IPS-NIHi7 (cell line): ENCODE results near the gene TMEM131.

Source experiments
- DNase-seq: peaks from one replicate; pipeline ENCODE4 v3.0.0; 2012; ENCODE audit warnings: mixed read lengths; ENCODE audit errors: extremely low spot score

Gene TMEM131

DNA sequence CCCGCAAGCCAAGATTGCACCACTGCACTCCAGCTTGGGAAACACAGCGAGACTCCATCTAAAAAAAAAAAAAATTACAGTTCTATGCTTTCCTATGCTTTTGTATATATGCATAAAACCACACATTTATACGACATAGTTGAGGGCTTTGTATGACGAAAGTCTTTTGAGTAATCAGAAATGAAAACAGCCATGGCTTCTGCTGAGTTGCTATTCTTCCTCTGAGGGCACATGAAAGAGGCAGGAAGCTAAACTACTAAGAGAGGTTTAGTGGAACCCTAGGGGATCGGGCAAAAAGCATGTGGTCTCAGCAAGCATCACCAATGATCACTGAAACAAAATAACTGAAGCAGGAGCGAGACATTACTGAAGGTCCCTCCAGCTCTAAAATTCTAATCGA lies 182.8 kb downstream of the TMEM131 start:
- no peak for DNase-seq

DNA sequence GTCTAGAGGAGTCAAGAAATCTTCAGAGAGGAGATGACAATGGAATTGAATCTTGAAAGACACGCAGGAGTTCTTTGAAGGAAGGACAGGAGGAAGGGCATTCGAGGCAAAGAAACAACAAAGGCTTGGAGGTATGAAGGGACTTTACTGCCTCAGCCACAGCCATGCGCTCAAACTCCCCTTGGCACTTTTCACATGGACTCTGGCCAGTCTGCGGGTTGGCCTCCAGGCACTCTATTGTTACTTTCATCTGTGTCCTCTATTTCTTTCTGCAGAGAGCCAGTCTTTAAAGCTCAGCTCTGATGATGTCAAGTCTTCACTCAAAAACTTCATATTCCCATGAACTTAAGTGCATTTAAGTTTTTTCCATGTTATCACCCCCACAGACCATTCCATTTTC lies 186.9 kb downstream of the TMEM131 start:
- DNase-seq = no peak

DNA sequence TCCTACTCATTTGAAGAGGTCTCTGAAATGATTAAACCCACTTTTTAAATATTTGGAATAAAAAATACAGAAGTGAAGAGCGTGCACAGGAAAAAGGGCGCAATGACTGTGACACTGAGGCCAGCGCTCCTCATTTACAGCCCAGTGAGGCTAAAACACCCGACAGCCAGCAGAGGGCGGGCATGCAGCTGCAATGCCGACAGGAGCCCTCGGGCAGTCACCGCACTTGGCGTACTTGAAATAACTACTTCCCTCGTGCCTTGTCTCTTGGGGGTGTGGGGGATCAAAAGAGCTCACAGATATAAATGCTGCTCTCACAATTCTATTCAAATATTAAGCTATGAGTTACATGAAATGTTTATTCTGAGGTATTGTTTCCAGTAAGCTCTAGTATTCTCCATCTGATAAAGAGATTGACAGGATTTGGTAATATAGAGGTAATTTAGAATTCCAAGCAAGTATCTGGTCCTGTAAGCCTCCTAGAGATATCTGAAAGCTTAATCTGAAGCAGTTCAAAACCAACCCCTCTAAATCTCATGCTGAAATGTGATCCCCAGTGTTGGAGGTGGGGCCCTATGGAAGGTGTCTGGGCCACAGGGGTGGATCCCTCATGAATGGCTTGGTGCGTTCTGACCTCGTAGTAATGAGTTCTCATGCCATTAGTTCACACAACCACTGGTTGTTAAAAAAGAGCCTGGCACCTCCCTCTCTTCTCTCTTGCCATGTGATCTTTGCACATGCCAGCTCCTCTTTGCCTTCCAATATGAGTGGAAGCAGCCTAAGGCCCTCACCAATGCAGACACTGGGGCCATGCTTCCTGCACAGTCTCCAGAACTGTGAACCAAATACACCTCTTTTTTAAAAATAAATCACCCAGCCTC lies 188.8 kb downstream of the TMEM131 start:
- DNase-seq = peak; percentile 86

DNA sequence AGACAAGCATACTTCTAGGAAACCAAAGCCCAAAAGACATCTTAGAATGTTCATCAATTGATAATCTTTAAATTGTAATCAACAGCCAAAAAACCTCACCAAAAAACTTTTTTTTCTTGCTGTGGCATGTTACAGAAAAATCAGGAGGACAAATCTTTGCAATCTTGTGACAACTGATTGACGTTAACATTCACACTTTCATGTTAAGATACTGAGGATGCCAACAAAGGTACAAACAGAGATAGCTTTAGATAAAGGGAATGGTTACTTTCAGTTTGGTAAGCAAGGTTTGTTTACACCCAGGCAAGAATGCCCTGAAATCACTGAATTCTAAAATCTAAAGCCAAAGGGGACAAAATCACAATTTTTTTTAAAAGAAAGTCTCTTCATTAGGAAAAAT lies 190.0 kb downstream of the TMEM131 start:
- no peak for DNase-seq

DNA sequence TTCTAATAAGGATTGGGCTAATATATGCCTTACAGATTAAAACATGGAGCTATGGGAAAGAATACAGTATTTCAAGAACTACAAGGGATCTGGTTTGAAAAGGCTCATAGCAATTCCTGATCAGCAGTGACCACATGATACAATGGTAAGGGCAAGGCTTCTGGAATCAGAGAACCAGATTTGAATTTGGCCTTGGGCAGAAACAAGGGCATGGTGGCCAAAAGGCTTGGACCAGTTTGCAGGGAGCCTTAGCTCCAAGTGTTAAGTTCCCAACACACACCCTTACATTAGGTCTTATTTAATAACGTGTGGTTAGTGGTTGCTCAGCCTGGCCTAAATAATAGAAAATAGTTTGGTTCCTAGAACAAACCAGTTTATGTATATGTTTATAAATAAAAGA lies 194.7 kb downstream of the TMEM131 start:
- no peak for DNase-seq

DNA sequence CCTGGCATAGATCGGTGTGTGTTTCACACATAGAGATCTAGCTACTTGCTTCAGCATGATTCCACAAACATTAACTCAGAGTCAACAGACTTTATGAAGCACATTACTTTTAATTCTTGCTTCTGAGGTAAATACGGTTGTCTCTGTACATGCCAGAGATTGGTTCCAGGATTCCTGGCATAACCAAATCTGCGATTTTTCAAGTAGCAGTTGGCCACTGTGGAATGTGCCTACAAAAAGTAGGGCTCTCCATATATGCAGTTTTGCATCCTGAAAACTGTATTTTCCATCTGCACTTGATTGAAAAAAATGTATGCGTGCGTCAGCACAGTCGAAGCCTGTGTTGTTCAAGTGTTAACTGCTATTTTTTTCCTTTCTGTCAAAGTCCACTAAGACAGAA lies 197.3 kb downstream of the TMEM131 start:
- no peak for DNase-seq

DNA sequence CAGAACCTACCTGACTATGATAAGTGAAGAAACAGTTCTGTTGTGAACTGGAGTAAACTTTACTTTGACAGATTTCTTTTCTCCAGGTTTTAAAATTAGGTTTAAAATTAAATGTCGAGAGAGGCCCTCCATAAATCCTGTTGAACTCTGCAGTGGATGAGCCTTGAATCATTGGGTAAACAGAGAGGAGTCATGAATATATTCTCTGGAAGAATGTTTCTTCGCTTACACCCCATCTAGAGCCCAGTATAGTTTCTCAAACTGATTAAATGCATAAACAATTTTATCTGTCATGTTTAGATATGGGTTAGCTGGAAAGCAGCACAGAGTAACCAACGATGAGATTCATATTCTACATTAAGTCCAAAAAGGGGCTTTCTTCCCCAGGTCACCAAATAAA lies 198.4 kb downstream of the TMEM131 start:
- no peak for DNase-seq

DNA sequence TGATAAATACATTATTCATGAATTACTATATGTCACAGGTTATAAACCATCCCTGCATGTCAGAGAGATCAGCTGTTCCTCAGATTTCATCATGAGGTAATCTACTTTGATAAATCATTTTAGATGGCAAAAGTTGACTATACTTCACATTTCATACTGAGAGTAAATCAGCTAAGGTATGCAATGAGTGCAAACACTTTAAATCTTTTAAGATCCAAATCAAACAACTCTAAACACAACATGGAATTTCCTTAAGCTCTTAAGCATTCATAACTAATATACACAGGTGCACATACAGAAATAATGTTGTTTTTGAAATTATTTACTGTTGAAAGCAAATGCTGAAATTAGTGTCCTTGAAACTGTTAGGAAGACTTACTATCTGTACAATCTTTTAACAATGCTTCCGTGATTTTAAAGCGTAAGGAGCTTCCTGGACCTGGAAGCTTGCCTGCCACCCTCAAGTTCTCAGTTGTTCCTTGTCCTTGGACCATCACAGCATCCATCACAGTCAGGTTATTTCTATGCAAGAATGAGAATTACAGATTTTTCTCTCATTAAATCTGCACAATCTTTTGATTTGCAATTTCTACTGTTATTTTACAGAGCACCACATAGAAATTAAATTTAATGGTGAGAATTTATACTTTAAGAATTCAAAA lies 199.2 kb downstream of the TMEM131 start:
- DNase-seq = no peak

DNA sequence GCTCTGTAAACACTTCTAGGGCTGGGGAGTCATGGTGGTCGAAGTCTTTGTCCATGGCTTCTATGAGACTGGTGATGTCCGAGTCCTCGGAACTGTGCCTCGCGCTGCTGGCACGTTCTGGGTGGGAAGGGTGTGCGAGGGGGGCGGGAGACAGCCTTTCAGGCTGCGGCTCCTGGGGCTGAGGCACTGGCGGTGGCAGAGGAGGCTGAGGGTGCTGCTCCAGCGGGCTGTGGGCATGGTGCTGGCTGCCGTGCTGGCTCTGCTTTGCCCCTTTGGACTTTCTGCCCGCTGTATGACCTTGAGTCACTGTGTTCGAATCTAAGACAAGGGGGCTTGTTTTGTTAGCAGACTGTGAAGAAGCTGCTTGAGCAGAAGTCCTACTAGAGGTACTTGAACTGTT lies 203.3 kb downstream of the TMEM131 start:
- DNase-seq = no peak

DNA sequence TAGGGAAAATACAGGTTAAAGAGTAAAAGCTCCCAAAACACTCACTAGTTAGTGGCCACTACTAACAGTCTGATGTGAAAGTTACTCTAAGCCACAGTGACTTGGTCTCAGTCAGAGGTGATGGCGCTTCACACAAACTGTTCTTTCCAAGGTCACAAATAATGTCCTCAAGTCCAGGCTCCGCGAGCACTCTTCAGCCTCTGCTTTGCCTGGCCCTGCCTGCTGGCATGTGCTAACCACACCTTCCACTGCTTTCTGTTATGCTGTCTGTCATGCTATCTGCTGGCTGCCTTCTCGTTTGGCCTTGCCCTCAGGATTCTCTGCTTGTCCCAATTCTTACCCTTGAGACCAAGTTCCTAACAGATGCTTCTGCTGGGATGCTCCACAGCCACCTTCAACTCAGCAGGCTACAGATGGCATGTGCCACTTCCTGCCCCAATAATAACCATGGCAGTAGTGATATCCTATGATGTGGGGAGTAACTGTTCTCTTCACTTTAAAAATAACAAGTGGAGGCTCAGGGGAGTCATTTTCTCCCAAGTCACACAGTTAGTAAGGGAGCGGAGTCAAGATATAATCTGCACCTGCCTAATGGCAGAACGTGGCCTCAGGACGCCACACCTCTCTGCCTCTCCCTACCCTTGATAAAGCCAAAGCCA lies 206.6 kb downstream of the TMEM131 start:
- DNase-seq = no peak

DNA sequence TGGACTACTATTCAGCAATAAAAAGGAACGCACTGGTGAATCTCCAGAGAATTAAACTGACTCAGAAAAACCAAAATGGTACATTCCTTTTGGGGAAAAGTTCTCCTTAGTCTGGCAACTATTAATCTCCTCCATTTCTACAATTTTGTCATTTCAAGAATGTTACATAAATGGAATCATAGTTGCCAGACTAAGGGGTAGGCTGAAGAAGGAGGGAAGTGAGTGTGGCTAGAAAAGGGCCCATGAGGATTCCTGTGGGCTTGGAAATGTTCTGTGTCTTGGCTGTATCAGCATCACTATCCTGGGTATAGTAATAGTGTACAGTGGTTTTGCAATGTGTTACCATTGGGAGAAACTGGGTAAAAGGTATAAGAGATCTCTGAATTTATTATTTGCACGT lies 209.9 kb downstream of the TMEM131 start:
- no peak for DNase-seq

DNA sequence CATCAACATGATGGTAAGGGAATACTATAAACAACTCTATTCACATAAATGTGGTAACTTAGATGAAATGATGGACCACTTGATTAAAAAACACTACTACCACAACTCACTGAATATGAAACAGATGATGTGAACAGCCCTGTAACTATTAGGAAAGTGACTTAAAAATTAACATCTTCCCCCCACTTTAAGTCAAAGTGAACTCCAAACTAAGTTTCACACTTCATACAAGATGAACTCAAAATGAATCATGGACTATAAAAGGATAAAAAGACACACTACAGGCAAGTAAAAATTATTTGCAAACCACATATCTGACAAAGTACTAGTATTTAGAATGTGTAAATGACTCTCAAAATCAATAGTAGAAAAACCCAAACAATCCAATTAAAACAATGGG lies 210.8 kb downstream of the TMEM131 start:
- no peak for DNase-seq

DNA sequence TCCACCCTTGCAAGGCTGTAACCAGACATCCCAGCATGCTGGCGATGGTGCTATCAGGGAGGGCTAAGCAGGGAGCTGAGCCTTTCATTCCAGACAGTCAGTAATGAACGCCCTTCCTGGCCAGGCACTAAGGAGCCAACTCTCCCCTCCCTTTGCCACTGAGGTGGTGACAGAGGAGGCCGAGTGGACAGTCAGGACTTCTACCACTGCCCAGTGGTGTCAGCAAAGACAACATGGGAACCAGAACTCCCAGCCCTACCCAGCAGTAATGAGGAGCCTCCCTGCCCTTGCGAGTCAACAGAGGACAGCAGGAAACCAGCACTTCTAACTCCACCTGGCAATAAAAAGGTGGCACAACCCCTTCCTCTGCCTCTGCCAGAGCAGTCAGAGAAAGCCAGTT lies 213.8 kb downstream of the TMEM131 start:
- peak; percentile 13 for DNase-seq

DNA sequence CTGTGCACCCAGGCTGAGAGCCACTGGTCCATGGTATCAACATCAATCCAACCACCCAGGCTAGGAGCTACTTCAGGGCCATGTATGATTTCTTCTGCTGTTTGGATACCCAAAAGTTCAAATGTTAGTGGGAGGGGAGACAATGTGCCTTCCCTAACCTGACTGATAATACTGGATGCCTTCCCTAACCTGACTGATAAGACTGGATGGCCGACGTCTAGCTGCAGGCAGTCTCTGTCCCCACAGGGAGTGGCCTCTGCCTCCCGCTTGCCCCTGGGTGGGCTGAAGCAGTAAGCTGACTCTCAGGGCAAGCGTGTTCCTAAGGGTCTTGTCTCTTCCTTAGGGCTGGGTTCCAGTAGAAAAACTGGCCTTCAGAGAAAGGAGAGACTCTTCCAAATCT lies 216.6 kb downstream of the TMEM131 start:
- peak; percentile 11 for DNase-seq

DNA sequence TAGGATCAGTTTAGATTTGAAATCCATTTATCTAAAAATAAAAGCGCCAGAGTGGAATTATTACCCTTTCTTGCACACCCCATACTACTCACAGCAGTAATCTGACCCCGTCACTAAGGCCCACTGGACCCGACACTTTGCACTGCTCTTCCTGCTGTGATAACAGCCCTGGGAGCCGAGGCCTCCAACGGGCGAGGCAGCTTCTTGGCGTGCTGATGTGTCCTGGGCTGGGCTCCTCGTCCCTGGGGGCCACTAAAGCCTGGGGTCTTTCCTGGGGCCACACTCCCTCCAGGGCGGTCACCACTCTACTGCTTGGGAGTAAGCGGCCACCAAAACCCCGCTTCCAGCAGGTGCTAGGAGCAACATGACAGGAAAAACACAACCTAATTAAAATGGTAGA lies 220.7 kb downstream of the TMEM131 start:
- no peak for DNase-seq

DNA sequence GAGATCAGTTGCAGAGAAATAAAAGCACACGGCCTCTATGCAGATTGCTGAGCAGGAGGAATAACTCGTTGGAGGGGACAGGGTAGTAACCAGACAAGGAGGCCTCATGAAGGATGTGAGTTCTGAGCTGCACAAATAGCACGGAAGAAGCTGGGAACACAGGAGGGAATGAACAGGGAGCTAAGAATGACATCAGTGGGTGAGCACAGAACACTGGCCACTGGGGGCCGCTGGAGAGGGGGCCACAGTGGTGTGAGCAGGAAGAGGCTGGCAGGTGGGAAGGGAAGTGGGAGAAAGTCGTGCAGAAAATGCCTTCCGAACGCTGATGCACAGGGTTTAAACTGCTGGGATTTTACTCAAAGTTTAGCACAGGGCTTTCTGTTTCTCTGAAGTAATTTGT lies 221.3 kb downstream of the TMEM131 start:
- no peak for DNase-seq

DNA sequence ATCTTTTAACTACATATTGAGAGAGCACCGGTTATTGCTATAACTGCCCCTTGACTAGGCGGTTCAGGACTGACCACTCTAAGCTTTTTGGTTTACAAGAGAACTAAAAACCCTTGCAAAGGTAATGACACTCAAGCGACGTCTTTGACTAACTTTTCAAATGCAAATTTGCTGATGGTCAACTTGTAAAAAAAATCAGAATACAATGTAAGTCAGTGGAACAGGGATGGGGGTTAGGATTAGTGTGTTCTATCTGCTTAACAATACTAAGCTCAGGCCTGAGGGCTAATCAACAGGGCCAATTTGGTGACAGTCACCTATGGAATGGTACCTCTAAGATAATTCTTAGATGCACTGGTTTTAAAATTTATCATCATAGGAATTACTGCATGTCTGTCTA lies 225.3 kb downstream of the TMEM131 start:
- no peak for DNase-seq

DNA sequence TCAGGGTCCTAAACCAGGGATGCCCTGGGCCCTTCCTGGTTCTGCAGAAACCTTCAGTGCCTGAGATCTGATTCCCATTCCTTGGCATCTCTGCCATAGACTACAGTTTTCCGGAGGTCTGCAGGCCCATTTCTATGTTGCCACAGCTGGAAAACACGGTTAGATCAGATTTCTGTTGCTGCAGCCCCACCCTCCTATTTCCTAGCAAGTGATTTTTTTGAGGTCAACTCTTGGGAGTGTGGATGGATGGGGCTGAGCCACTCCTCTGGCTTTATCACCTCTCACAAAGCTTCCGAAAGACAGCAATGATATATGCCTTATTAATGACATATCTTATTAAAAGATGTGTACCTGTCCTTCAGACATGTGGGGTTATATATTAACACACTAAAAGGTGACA lies 226.0 kb downstream of the TMEM131 start:
- no peak for DNase-seq

DNA sequence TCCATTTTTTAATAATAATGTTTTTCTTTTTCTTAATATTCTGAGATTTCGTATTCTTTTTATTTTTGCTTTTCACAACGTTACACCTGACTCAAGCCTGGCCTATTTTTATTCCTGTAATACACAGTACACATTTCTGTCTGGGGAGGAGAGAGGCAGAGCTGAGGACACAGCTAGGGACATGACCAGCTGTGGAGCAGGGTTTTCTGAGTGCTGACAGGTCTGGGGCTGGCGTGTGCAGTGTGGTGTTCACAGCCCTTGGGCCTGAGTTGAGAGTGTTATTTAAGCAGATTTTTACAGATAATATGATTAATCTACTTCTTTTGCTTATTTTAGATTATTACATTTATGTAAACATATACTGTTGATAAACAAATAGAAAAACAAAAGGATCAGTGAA lies 226.4 kb downstream of the TMEM131 start:
- DNase-seq = no peak

DNA sequence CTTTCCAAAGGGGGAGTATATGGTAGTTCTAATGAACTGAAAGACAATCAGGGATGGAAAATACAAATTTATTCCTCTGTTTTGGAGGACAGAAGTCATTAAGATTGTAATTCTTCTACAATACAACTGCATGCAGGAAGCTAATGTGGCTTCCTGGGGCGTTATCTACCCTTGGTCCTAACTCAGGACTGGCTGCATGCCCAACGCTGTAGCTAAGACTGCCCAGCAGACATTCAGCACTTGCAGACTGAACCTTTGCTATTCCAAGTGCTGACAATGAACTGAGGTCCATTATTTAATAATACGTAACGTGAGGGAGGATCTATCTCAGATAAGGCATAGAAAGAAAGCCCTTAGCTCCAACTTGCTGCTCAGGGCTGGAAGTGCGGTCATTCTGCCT lies 229.2 kb downstream of the TMEM131 start:
- DNase-seq = no peak

DNA sequence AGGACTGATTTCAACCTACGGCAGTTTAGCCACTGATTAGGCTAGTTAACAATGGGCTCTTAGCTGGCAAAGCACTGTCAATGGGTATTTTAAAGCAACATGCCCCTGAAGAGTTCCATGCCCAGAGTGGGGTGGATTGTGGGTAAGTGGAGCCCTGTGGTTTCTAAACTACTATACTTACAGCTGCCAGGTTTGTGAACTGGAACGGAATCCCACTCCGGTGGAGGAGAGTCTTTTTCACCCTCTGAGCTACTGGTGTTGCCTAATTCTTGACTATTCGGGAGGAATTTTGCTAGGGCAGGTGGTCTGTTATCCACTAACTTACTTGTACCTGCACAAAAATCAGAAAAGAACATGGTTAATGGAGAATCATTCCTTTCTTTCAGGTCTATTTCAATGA lies 229.8 kb downstream of the TMEM131 start:
- no peak for DNase-seq

DNA sequence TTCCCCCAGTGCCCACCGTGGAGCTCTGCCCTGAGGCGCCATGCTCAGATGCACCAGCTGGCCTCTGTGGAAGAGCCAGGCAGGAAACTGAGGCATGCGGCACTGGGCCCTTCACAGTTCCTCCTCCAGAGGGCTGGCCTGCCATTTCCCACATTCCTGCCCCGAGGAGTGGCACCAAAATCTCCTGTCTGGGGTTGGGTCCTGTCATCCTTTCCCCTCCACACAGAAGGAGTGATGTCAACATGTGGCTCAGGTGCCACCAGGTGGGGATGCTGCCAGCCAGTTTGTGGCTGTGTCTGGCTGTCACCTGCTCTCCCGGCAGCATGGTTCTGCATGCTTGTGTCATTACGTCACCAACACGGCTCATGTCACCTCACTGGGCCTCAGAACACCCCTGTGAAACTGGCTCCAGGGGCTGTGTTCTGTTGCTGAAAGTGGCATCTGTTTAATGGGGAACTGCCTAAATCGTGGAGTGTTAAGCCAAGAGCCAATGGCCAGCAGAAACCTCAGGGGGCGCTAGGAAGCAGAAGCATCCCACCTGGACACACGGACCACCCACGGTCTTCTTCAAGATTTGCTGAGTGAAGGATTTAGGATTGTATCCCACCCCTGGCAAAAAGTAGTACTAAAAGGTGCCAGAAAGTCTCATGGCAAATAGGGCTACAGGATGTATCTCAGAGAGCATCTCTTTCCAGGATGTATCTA lies 231.0 kb downstream of the TMEM131 start:
- DNase-seq = no peak
